ENCODE results near the gene MTARC2. TPM values are rescaled to one million over a fixed set of nuclear protein-coding genes. Genes with fewer than 3 reads are reported as not detected.

The MTARC2 gene
- total and polyA plus RNA-seq, 10 of the 15 experiments (the other 5 are each of a cell fraction or from before 2014, with no cell fraction given), result 1.9 to 5.5 (median 3.3) TPM

DNA sequence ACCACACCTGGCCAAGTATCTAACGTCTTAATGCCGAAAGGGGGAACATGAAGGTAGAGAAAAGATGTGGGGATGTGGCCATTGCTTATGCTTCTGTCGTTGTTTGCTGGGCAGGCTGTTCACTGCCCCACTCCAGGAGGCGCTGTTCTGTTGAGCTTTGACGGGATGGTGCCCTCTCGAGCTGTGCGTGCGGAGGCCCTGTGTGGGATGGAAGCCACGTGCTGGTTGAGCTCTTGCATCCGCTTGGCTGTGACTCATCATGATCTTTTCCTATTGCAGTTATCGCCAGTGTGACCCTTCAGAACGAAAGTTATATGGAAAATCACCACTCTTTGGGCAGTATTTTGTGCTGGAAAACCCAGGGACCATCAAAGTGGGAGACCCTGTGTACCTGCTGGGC, 64.9 kb downstream of the MTARC2 start:
- no peaks in the 10 kb centered on the region for H4K20me1 ChIP-seq (ENCODE audit: control insufficient read depth, insufficient read depth)
- intact Hi-C loops (cut with micrococcal nuclease; ENCODE audit: unreplicated experiment) (no loop called here), in situ Hi-C loops (cut with MboI) (no loop called here)
- DNase-seq (ENCODE audit: low read depth, low spot score) (no peak), ATAC-seq (peak; percentile 15; the same call in 1 of the 3 replicates), FAIRE-seq (no peak)
- no peaks in the 10 kb centered on the region for H3K79me2 ChIP-seq (ENCODE audit: control insufficient read depth, insufficient read depth, low read length)
- RAD21 ChIA-PET (ENCODE audit: unreplicated experiment), result interaction anchor here (1.4 kb wide), 1 partner anchor 354 kb away, joined by 3 read pairs; no protein-coding TSS in a partner anchor
- SMC1A ChIA-PET (ENCODE audit: uncharacterized antibody, unreplicated experiment), result interaction anchor here (2.6 kb wide), 1 partner anchor 390 kb away, joined by 8 read pairs; no protein-coding TSS in a partner anchor
- POLR2A ChIA-PET, result no interaction called here
- no peaks in the 10 kb centered on the region for H3K9me3 ChIP-seq (replicated peaks; ENCODE audit: control insufficient read depth, insufficient read depth, low read length)
- H3K27ac ChIP-seq (ENCODE audit: control insufficient read depth, insufficient read depth), result no peak overlapping the region
- H3K4me2 ChIP-seq (ENCODE audit: control insufficient read depth, insufficient read depth), result no peak overlapping the region
- BruUV-seq (replicated peaks), result no TSS peak
- H3K4me3 ChIP-seq, result no peak overlapping the region
- CTCF ChIA-PET, result interaction anchor here (0.8 to 0.9 kb wide), 2 partner anchors 390 to 622 kb away, joined by 5 to 7 read pairs; no protein-coding TSS in a partner anchor
- no peak overlapping the region for H3K9ac ChIP-seq (ENCODE audit: control insufficient read depth, insufficient read depth, low read length)
- no peak overlapping the region for H2AFZ ChIP-seq (ENCODE audit: control insufficient read depth, low read depth, low read length)
- 61% methylated on average over 10 of the region's 12 CpGs for WGBS (ENCODE audit: insufficient coverage, insufficient replicate concordance, low lambda C conversion rate, missing lambda C conversion rate)
- no peaks in the 10 kb centered on the region for H3K4me1 ChIP-seq (ENCODE audit: control insufficient read depth, insufficient read depth, low read length)
- TF ChIP-seq STAT1 (conservative IDR thresholded peaks at IDR 0.05) (no peak), CTCF (IDR thresholded peaks at IDR 0.05 in 2 of 3, conservative IDR thresholded peaks at IDR 0.05 in 1 of 3; ENCODE audit: control insufficient read depth in 2 of 3, extremely low read depth in 1 of 3, insufficient read depth in 1 of 3, low read depth in 3 of 3, low read length in 3 of 3) (peak in 1 of 3 experiments; percentile 18; a peak in 1 of 6 replicates), CBX5 (IDR thresholded peaks at IDR 0.05; ENCODE audit: low read depth) (no peak)
- no peaks in the 10 kb centered on the region for H3K36me3 ChIP-seq (ENCODE audit: control insufficient read depth in 2 of 2, insufficient read depth in 2 of 2, low read length in 1 of 2)
- no peaks in the 10 kb centered on the region for H3K27me3 ChIP-seq (replicated peaks in 1 of 2; ENCODE audit: control insufficient read depth in 2 of 2, insufficient read depth in 2 of 2, low read length in 1 of 2)

DNA sequence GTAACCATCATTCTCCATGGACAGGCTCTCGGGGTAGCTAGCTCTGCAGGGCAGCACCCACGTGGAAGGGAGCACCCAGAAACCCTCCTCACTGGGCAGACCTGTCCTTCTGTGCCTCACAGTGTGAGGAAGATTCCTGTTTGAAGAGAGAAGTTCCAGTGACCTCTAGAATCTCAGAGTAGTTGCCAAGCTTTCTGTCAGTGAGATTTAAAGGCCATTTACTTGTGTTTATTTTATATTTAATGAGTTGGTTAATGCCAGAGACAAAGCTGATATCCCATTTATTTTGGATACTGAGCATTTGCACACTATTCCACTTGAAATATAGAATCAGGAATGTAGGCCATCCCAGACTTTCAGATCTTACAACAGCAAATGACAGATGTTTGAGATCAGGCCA, 67.3 kb downstream of the MTARC2 start:
- FAIRE-seq, result no peak
- SMC1A ChIA-PET (ENCODE audit: uncharacterized antibody, unreplicated experiment), result no interaction called here
- TF ChIP-seq NBN (IDR thresholded peaks at IDR 0.05), result no peak
- TF ChIP-seq BACH1 (IDR thresholded peaks at IDR 0.05; ENCODE audit: borderline replicate concordance), result no peak
- TF ChIP-seq CREB1 (IDR thresholded peaks at IDR 0.05; ENCODE audit: low read depth), result no peak
- TF ChIP-seq, protein P1, sequence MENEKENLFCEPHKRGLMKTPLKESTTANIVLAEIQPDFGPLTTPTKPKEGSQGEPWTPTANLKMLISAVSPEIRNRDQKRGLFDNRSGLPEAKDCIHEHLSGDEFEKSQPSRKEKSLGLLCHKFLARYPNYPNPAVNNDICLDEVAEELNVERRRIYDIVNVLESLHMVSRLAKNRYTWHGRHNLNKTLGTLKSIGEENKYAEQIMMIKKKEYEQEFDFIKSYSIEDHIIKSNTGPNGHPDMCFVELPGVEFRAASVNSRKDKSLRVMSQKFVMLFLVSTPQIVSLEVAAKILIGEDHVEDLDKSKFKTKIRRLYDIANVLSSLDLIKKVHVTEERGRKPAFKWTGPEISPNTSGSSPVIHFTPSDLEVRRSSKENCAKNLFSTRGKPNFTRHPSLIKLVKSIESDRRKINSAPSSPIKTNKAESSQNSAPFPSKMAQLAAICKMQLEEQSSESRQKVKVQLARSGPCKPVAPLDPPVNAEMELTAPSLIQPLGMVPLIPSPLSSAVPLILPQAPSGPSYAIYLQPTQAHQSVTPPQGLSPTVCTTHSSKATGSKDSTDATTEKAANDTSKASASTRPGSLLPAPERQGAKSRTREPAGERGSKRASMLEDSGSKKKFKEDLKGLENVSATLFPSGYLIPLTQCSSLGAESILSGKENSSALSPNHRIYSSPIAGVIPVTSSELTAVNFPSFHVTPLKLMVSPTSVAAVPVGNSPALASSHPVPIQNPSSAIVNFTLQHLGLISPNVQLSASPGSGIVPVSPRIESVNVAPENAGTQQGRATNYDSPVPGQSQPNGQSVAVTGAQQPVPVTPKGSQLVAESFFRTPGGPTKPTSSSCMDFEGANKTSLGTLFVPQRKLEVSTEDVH (IDR thresholded peaks at IDR 0.05; ENCODE audit: low read depth, partially characterized antibody), result no peak
- TF ChIP-seq ZNF207 (IDR thresholded peaks at IDR 0.05; ENCODE audit: borderline replicate concordance), result no peak
- no peak for TF ChIP-seq STAT3 (IDR thresholded peaks at IDR 0.05; ENCODE audit: low read depth, low read length)
- TF ChIP-seq MXI1 (IDR thresholded peaks at IDR 0.05; ENCODE audit: low read depth, low read length), result no peak
- TF ChIP-seq POU2F2 (IDR thresholded peaks at IDR 0.05; ENCODE audit: borderline replicate concordance, low read depth, low read length), result no peak
- TF ChIP-seq ATF2 (IDR thresholded peaks at IDR 0.05; ENCODE audit: low read length), result no peak

More for the DNA sequence above, 67.3 kb downstream of the MTARC2 start:
- Histone ChIP-seq H3K36me3 (ENCODE audit: control insufficient read depth in 2 of 2, insufficient read depth in 2 of 2, low read length in 1 of 2) (no peaks in the 10 kb centered on the region), H3K9ac (ENCODE audit: control insufficient read depth, insufficient read depth, low read length) (no peak overlapping the region), H3K79me2 (ENCODE audit: control insufficient read depth, insufficient read depth, low read length) (no peaks in the 10 kb centered on the region), H4K20me1 (ENCODE audit: control insufficient read depth, insufficient read depth) (no peaks in the 10 kb centered on the region), H3K4me1 (ENCODE audit: control insufficient read depth, insufficient read depth, low read length) (no peaks in the 10 kb centered on the region), H3K4me2 (ENCODE audit: control insufficient read depth, insufficient read depth) (no peak overlapping the region), H3K27me3 (replicated peaks in 1 of 2; ENCODE audit: control insufficient read depth in 2 of 2, insufficient read depth in 2 of 2, low read length in 1 of 2) (no peaks in the 10 kb centered on the region), H2AFZ (ENCODE audit: control insufficient read depth, low read depth, low read length) (no peak overlapping the region), H3K9me3 (replicated peaks; ENCODE audit: control insufficient read depth, insufficient read depth, low read length) (no peaks in the 10 kb centered on the region), H3K4me3 (no peak overlapping the region), H3K27ac (ENCODE audit: control insufficient read depth, insufficient read depth) (no peak overlapping the region)
- ChIA-PET CTCF (interaction anchor here (1.1 kb wide), 2 partner anchors 12 to 388 kb away, joined by 3 to 4 read pairs; no protein-coding TSS in a partner anchor), RAD21 (ENCODE audit: unreplicated experiment) (no interaction called here), POLR2A (no interaction called here)
- 6% methylated on average over 2 of the region's 2 CpGs for WGBS (ENCODE audit: insufficient coverage, insufficient replicate concordance, low lambda C conversion rate, missing lambda C conversion rate)
- DNase-seq (ENCODE audit: low read depth, low spot score), result no peak
- no peak for ATAC-seq
- intact Hi-C loops (cut with micrococcal nuclease; ENCODE audit: unreplicated experiment), result no loop called here
- no TSS peak for BruUV-seq (replicated peaks)
- in situ Hi-C loops (cut with MboI), result no loop called here

Data from GM12878 (cell line).